WTC11 (cell line): ENCODE measurements around the gene TRIM9.

ENCODE experiments used
- FOXK1 ChIP-seq: sonication (generic); formaldehyde crosslinking; IDR thresholded peaks from 2 replicates; pipeline ENCODE4 v1.8.0; 2022; ENCODE audit warnings: mild to moderate bottlenecking, moderate library complexity, missing genetic modification reagents
- TEAD4 ChIP-seq: sonication (generic); formaldehyde crosslinking; IDR thresholded peaks from 2 replicates; pipeline ENCODE4 v1.8.0; 2022; ENCODE audit warnings: mild to moderate bottlenecking, missing genetic modification reagents
- TF ChIP-seq, protein P1 (sequence below): fragments of 200-600 bp; IDR thresholded peaks from 2 replicates; pipeline ENCODE4 v1.8.0; 2022; ENCODE audit warnings: antibody characterized with exemption
- TF ChIP-seq, protein P2 (sequence below): sonication (generic); formaldehyde crosslinking; IDR thresholded peaks from 2 replicates; pipeline ENCODE4 v1.8.1; 2022; ENCODE audit warnings: low read depth, missing genetic modification reagents, borderline replicate concordance

DNA sequence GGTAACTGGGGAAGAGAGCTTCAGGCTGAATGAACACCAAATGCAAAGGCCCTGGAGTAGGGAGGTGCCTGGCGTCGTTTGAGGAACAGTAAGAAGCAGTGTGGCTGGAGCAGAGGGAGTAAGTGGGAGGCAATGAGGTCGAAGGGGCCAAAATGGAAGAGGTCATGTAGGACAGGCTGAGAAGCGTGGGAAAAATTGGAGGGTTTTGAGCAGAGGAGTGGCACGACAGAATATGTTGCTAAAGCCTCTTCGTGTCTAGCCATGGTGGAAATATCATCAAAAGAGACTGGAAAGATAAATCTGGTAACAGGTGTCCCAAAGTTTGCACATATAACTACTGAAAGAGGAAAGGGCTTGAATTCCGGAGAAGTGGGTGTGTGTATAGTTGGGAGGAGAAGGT, 1.9 kb downstream of the TRIM9 start:
- TF ChIP-seq, protein P1, sequence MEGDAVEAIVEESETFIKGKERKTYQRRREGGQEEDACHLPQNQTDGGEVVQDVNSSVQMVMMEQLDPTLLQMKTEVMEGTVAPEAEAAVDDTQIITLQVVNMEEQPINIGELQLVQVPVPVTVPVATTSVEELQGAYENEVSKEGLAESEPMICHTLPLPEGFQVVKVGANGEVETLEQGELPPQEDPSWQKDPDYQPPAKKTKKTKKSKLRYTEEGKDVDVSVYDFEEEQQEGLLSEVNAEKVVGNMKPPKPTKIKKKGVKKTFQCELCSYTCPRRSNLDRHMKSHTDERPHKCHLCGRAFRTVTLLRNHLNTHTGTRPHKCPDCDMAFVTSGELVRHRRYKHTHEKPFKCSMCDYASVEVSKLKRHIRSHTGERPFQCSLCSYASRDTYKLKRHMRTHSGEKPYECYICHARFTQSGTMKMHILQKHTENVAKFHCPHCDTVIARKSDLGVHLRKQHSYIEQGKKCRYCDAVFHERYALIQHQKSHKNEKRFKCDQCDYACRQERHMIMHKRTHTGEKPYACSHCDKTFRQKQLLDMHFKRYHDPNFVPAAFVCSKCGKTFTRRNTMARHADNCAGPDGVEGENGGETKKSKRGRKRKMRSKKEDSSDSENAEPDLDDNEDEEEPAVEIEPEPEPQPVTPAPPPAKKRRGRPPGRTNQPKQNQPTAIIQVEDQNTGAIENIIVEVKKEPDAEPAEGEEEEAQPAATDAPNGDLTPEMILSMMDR: no peak
- TF ChIP-seq TEAD4: no peak
- TF ChIP-seq, protein P2, sequence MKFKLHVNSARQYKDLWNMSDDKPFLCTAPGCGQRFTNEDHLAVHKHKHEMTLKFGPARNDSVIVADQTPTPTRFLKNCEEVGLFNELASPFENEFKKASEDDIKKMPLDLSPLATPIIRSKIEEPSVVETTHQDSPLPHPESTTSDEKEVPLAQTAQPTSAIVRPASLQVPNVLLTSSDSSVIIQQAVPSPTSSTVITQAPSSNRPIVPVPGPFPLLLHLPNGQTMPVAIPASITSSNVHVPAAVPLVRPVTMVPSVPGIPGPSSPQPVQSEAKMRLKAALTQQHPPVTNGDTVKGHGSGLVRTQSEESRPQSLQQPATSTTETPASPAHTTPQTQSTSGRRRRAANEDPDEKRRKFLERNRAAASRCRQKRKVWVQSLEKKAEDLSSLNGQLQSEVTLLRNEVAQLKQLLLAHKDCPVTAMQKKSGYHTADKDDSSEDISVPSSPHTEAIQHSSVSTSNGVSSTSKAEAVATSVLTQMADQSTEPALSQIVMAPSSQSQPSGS (CRISPR knock-in tag): no peak
- TF ChIP-seq FOXK1 (CRISPR knock-in tag): no peak
